Activated CD4-positive, alpha-beta T cell treated with anti-CD3 and anti-CD28 coated beads, Interleukin-2, amount 50 U/mL, for 1 hour (primary cell): ENCODE data around the gene SLC22A25.

Experiments
- DNase-seq: peaks from one replicate; pipeline ENCODE4 v3.0.0-alpha.2; 2020

The SLC22A25 gene

GRCh38 chr11:63229815-63230214 is 13.6 kb downstream of the SLC22A25 start:
- DNase-seq = no peak

DNA sequence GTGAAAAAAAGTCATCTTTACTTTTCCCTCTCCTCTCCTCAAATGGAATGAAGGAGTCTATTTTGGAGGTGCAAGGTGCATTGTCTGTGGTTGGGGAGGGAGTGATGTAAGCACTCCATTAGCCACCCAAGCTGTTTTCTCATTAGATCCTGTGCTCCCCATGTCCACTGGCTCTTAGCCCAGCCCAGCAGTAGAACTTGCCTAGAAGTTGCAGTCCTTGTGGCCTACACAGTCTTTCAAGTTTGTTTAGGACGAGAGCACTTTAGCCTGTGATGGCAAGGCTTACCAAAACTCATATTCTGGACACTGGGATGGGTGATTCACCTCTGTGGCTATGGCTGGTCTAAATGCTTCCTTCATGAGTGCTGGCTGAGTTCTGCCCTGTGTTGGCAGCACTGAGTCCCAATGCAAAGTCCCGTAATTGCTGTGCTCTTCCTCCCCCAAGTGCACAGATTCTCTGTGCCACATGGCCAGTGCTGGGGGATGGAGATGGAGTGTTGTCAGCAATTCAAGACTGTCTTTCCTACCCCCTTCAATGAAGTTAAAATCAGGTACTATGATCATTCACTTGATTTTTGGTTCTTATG is 15.8 kb downstream of the SLC22A25 start:
- DNase-seq = no peak

GRCh38 chr11:63226488-63227114 is 16.8 kb downstream of the SLC22A25 start:
- no peak for DNase-seq

DNA sequence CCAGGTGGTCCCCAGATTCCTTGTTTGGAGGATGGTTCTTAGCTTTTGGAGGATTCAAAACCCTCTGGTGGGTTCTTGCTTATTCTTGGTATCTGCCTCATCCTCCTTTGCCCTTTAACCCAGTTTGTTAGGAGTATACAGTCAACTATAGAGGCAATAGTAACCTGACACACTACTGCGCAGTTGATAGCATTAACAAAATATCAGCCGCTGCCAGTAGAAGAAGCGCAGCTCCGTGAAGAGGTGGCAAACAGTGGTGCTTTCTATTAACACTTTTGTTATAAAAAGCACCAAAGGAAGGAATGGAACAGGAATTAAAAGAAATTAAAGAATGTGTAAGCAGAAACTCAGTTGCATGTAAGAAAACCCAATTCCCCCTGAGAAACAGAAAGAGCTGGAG is 29.3 kb downstream of the SLC22A25 start:
- no peak for DNase-seq

GRCh38 chr11:63212742-63213141 is 30.7 kb downstream of the SLC22A25 start:
- DNase-seq = no peak

- no peak for DNase-seq
Observed at GRCh38 chr11:63210111-63210510, 33.3 kb downstream of the SLC22A25 start.
